Stimulated activated naive CD4-positive, alpha-beta T cell treated with Interleukin-2 at 50 U/mL for 16 hours (primary cell): ENCODE data around the gene MPZL1.
"Not testable (repeated sequence)": the region's sequence is repeated elsewhere in the genome, so short reads cannot be mapped to it uniquely, and the experiment has no call there.

Experiments used
- DNase-seq: peaks from one replicate; lab custom pipeline; 2025; lab: John Stamatoyannopoulos, UW

The MPZL1 gene

GRCh38 chr1:167812972-167813371 lies 91.2 kb downstream of the MPZL1 start:
- DNase-seq: no peak

GRCh38 chr1:167815650-167816049 lies 93.9 kb downstream of the MPZL1 start:
- no peak for DNase-seq

DNA sequence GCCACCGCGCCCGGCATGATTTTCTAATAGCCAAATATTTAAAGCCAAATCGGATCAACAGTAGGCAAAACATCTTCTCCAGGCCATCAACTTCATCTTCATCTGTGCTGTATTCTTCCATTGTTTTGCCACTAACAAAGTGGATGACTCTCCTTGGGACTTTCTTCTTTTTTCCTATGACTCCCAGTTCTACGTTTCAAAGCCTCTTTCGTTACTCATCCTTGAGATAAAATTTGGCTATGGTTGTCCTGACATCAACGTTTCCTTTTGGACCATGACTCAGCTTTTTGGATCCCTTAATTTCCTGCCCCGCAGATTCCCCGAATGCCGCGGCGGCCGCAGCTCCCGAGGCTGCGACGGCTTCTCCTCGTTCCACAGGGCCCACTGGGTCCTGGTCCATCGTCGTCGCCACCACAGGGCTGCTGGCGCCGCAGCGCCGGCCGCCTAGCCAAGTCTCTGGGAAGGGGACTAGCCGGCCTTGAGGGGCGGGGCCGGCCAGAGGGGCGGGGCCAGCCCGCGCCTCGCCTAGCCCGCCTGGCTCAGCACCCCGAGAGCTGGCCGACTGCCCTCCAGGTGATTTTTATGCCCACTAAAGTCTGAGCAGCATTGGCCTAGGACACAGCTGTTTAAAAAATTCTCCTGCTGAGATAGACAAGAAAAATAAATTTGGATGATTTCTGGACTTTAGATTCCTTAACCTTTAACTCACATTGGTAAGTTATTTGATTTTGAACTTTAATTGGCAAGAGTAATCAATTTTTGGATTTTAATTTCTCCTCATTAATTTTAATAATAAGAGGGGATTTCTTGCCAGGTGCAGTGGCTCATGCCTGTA lies 98.3 kb downstream of the MPZL1 start:
- DNase-seq: no peak

- no peak for DNase-seq
Observed at GRCh38 chr1:167820684-167821355, 99.0 kb downstream of the MPZL1 start.

GRCh38 chr1:167821356-167821685 lies 99.5 kb downstream of the MPZL1 start:
- no peak for DNase-seq

GRCh38 chr1:167821969-167822685 lies 100.3 kb downstream of the MPZL1 start:
- no peak for DNase-seq

DNA sequence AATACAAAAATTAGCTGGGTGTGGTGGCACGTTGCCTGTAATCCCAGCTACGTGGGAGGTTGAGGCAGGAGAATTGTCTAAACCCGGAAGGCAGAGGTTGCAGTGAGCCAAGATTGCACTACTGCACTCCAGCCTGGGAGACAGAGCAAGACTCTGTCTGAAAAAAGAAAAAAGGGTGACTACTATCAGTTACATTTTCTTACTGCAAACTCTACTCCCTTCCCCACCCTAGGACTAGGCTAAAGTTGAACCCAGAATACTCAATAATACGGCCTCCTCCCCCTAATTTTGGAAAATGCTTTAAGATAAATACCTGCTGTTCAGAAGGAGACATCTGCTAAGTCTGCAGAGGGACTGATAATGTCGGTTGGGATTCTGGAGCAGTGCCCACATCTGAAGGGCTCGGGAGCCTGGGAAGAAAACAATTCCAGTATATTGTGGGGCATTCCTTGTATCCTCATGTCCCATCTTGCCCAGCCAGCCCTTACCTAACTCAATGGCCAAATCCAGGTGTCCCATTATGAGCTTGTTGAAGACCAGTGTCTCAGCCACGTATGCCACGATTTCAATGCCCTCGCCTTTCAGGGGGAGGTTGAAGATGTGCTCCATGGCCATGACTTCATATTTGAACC lies 102.5 kb downstream of the MPZL1 start:
- DNase-seq: no peak

DNA sequence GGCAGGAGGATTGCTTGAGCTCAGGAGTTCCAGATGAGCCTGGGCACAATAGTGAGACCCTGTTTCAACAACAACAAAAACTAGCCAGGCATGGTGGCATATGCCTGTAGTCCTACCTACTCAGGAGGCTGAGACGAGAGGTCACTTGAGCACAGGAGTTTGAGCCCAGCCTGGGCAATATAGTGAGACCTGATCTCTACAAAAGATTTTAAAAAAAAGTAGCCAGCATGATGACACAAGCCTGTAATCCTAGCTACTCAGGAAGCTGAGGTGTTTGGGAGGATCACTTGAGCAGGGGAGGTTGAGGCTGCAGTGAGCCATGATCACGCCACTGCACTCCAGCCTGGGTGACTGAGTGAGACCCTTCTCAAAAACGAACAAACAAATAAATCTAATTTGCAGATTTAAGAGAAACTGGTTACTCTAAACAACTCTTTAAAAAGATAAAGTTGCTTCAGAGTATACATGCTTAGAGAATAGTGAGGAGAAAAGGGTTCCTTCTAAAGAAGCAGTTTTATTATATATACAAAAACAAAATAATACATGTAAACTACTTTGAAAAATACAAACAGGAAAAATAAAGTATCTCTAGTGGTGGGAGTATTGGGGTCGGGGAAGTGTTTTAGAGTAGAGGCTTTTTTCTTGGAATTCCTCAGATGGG lies 103.8 kb downstream of the MPZL1 start:
- no peak for DNase-seq

DNA sequence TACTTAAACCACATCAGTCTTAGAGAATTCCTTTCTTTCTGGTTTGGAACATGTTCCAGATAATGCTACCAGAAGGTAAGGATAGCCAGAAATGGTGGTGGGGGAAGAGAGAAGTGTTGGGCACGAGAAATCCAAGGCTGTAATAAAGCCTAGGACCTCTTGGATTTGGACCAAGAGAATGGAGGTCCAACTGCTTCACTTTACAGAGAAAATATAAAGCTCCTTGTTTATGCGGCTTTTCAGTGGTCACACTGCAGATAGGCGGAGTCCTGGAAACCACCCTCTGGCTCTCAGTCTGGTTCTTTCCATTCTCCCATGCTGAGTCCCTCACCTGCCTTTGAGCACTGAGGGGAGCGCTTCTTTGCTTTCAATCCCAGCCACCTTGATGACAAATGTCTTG lies 104.3 kb downstream of the MPZL1 start:
- DNase-seq: no peak

DNA sequence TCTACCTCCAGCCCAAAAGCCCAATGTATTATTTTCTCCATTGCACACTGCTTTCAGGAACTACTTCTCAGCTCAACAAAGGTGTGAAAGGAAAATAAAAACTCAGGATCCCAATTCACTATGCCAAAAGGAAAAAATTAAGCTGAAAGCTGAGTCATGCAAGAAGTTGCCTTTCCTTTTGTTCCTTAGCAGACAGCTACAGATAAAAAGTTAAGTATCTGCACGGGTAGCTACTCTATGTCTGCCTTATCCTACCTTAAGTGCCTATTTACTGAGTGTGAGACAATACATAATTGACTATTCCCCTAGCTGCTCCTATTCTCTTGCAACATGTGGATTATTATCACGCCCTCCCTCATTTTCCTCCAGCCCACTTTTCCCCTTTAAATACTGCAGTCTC lies 108.1 kb downstream of the MPZL1 start:
- no peak for DNase-seq

- DNase-seq: not testable (repeated sequence)
Observed at GRCh38 chr1:167830668-167831067, 108.9 kb downstream of the MPZL1 start.

DNA sequence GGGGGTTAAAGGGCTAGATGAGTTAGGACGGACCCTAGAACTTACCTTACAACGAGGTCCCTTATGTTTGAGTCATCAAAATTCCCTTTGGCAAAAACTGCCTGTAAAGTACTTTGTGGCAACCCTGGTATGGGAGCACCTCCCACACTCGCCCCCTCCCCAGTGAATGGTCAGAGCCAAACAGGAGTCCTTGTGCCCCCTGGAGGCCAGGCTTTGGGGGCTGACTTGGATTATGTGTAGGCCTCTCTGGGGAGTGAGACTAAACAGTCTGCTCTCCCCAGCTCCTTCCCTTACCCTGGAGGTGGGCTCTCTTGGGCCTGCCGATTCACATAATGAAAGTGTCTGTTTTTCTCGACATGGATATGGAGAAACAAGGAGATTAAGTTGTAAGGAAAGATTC lies 110.9 kb downstream of the MPZL1 start:
- no peak for DNase-seq

GRCh38 chr1:167833904-167834303 lies 112.1 kb downstream of the MPZL1 start:
- DNase-seq: no peak

GRCh38 chr1:167836197-167836596 lies 114.4 kb downstream of the MPZL1 start:
- no peak for DNase-seq

- DNase-seq: no peak
Observed at GRCh38 chr1:167837326-167837725, 115.5 kb downstream of the MPZL1 start.

GRCh38 chr1:167839009-167839408 lies 117.2 kb downstream of the MPZL1 start:
- DNase-seq: no peak
